ENCODE measurements around the gene CTNNA3. TPM values are rescaled to one million over a fixed set of nuclear protein-coding genes. Genes with fewer than 3 reads are reported as not detected.

The CTNNA3 gene
- total and polyA plus RNA-seq, 7 donors, result under 0.01 to 4.6 (median 2.4) TPM; not detected in 1

DNA sequence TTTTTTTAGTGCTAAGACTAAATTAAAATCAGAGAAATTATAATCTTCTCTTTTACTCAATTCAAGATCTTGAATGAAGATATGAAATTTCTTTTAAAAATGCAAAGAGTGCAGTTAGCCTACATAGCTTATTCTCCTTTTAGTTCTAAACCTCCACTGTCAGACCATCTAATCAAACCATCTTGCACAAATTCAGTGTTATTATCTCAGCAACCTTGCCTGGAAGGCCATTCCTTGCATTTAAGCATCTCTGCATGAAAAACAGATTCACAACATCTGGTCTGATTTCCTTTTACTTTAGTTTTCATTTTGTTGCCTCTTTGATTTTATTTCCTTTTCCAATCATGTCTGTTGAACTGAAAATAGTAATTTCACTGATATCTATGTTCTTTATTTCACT lies 1297.3 kb downstream of the CTNNA3 start:
- no peak for DNase-seq
- H3K9me3 ChIP-seq, result no peaks in the 10 kb centered on the region

DNA sequence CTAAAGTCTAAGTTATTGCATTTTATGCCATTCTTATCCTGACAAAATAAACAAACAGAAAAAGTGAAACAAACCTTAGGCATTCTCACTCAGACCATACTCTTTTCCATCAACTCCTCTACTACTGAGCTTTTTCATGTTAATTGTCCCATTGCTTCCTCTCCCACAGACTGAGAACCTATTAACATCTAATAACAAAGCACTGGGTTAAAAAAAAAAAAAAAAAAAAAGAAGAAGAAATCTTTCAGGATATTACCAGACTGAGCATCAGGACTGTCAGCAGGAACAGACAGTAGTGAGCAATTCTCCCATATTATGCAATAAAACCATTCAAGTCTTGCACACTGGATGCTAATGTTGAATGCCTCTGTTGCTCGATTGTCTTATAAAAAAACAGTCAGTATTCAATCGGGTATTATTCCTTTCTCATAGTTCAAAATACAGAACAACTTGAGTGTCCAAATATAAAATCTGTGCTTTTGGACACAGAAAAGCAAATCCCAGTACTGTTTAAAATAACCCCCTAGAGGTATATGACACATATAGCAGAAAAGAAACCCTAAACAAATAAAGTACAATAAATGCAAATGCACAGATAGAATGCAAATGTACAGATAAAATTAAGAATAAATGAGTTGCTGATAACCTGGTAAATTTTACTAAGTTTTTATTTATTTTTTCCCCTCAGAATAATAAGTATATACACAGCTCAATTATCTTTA lies 1301.5 kb downstream of the CTNNA3 start:
- no peaks in the 10 kb centered on the region for H3K36me3 ChIP-seq
- no peak overlapping the region for H3K4me3 ChIP-seq
- TF ChIP-seq EP300 (IDR thresholded peaks at IDR 0.05) (no peak), POLR2A (IDR thresholded peaks at IDR 0.05) (no peak), POLR2AphosphoS5 (IDR thresholded peaks at IDR 0.05) (no peak)
- TF ChIP-seq, protein P1, sequence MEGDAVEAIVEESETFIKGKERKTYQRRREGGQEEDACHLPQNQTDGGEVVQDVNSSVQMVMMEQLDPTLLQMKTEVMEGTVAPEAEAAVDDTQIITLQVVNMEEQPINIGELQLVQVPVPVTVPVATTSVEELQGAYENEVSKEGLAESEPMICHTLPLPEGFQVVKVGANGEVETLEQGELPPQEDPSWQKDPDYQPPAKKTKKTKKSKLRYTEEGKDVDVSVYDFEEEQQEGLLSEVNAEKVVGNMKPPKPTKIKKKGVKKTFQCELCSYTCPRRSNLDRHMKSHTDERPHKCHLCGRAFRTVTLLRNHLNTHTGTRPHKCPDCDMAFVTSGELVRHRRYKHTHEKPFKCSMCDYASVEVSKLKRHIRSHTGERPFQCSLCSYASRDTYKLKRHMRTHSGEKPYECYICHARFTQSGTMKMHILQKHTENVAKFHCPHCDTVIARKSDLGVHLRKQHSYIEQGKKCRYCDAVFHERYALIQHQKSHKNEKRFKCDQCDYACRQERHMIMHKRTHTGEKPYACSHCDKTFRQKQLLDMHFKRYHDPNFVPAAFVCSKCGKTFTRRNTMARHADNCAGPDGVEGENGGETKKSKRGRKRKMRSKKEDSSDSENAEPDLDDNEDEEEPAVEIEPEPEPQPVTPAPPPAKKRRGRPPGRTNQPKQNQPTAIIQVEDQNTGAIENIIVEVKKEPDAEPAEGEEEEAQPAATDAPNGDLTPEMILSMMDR (IDR thresholded peaks at IDR 0.05), result no peak
- intact Hi-C loops (cut with DNase I), result no loop called here
- no peaks in the 10 kb centered on the region for H3K4me1 ChIP-seq
- H3K27ac ChIP-seq, result no peak overlapping the region
- no peaks in the 10 kb centered on the region for H3K9me3 ChIP-seq
- no peak for DNase-seq
- WGBS, 2 donors, result 69 to 87% methylated on average over 2 of the region's 2 CpGs
- no peaks in the 10 kb centered on the region for H3K27me3 ChIP-seq

More for the DNA sequence above, 1297.3 kb downstream of the CTNNA3 start:
- Histone ChIP-seq H3K4me3 (no peak overlapping the region), H3K27ac (no peak overlapping the region), H3K36me3 (no peaks in the 10 kb centered on the region), H3K27me3 (no peaks in the 10 kb centered on the region), H3K4me1 (no peaks in the 10 kb centered on the region)
- intact Hi-C loops (cut with DNase I), result no loop called here
- TF ChIP-seq, protein P1 (IDR thresholded peaks at IDR 0.05), result no peak
- no peak for TF ChIP-seq POLR2A (IDR thresholded peaks at IDR 0.05)
- no peak for TF ChIP-seq EP300 (IDR thresholded peaks at IDR 0.05)
- no peak for TF ChIP-seq POLR2AphosphoS5 (IDR thresholded peaks at IDR 0.05)

GRCh38 chr10:66390926-66391325 lies 1305.1 kb downstream of the CTNNA3 start:
- H3K4me1 ChIP-seq, result no peaks in the 10 kb centered on the region
- peaks cover 0 to 3% (median 0%) of the 10 kb centered on the region in 4 donors for H3K9me3 ChIP-seq
- H3K36me3 ChIP-seq, result no peaks in the 10 kb centered on the region
- no peak for DNase-seq
- H3K27me3 ChIP-seq, result no peaks in the 10 kb centered on the region
- intact Hi-C loops (cut with DNase I), result no loop called here
- TF ChIP-seq POLR2A (IDR thresholded peaks at IDR 0.05) (no peak), POLR2AphosphoS5 (IDR thresholded peaks at IDR 0.05) (no peak), EP300 (IDR thresholded peaks at IDR 0.05) (no peak)
- TF ChIP-seq, protein P1 (IDR thresholded peaks at IDR 0.05), result no peak
- 72 to 84% methylated on average over 5 of the region's 5 CpGs for WGBS, 2 donors
- no peak overlapping the region for H3K27ac ChIP-seq
- no peak overlapping the region for H3K4me3 ChIP-seq

- Histone ChIP-seq H3K4me3 (no peak overlapping the region), H3K27me3 (no peaks in the 10 kb centered on the region), H3K9me3 (no peaks in the 10 kb centered on the region), H3K27ac (no peak overlapping the region), H3K36me3 (no peaks in the 10 kb centered on the region), H3K4me1 (no peaks in the 10 kb centered on the region)
- intact Hi-C loops (cut with DNase I), result no loop called here
- TF ChIP-seq POLR2A (IDR thresholded peaks at IDR 0.05), result no peak
- TF ChIP-seq, protein P1 (IDR thresholded peaks at IDR 0.05), result no peak
- TF ChIP-seq EP300 (IDR thresholded peaks at IDR 0.05), result no peak
- no peak for TF ChIP-seq POLR2AphosphoS5 (IDR thresholded peaks at IDR 0.05)
- DNase-seq, result no peak
These were observed 1315.0 kb downstream of the CTNNA3 start for GRCh38 chr10:66381045-66381444.
